Colonic mucosa (tissue), 4 donors: ENCODE results near the gene CREB5. TPM values are rescaled to one million over a fixed set of nuclear protein-coding genes. Genes with fewer than 3 reads are reported as not detected.
"Not testable (repeated sequence)": the region's sequence is repeated elsewhere in the genome, so short reads cannot be mapped to it uniquely, and the experiment has no call there.

Experiments
- DNase-seq: peaks from one replicate; pipeline ENCODE4 v3.0.0-alpha.2; 2020
- H3K27ac ChIP-seq: fragments of 200-600 bp; one replicate; pipeline ENCODE4 v1.8.0; 2021
- H3K27me3 ChIP-seq: fragments of 200-600 bp; one replicate; pipeline ENCODE4 v1.8.0; 2021
- H3K36me3 ChIP-seq: fragments of 200-600 bp; one replicate; pipeline ENCODE4 v1.8.0; 2021
- H3K4me1 ChIP-seq: fragments of 200-600 bp; one replicate; pipeline ENCODE4 v1.8.0; 2021; ENCODE audit warnings: mild to moderate bottlenecking
- H3K4me3 ChIP-seq: fragments of 200-600 bp; one replicate; pipeline ENCODE4 v1.8.0; 2021
- H3K9ac ChIP-seq, 2 donors: one replicate each; pipeline ENCODE4 v1.7.0; 2013; ENCODE audit warnings: control low read depth in 2 of 2, low read depth in 2 of 2, low read length in 2 of 2
- H3K9me3 ChIP-seq: fragments of 200-600 bp; one replicate; pipeline ENCODE4 v1.8.0; 2021
- CTCF ChIP-seq: fragments of 200-600 bp; IDR thresholded peaks from one replicate; pipeline ENCODE4 v1.8.0; 2022; ENCODE audit warnings: antibody characterized with exemption, mild to moderate bottlenecking
- intact Hi-C: fragments of 100-400 bp; cut with DNase I; formaldehyde crosslinking; loops from one replicate; pipeline ENCODE4 v1.14.1; 2022
- total RNA-seq, 2 donors: library from RNA; stranded (reverse); fragmentation: NEBNext Ultra II Directional in 1 of 2; extraction: Animal tissue kit (Norgen Biotek cat#: 25700) in 1 of 2; gene quantifications; one replicate each; pipeline ENCODE4 v1.2.1, GENCODE V29; 2021
- donor health status: healthy.
- donor health status: DM: no; HTN: no; CAD: no.
- donor health status: DM: no; HTN: no; CAD: no.

CREB5 gene
- total RNA-seq, 2 donors from 2014 or later, result 0.54 to 3.6 TPM

- H3K27me3 ChIP-seq, result no peaks in the 10 kb centered on the region
- no peak for DNase-seq
- H3K27ac ChIP-seq, result no peak overlapping the region
- no peaks in the 10 kb centered on the region for H3K4me1 ChIP-seq
- H3K9me3 ChIP-seq, result no peaks in the 10 kb centered on the region
- no peaks in the 10 kb centered on the region for H3K36me3 ChIP-seq
- intact Hi-C loops, result no loop called here
- no peak for TF ChIP-seq CTCF
- no peak overlapping the region for H3K4me3 ChIP-seq
- H3K9ac ChIP-seq, result no peak overlapping the region
Observed at GRCh38 chr7:28548416-28548815, 136.1 kb downstream of the CREB5 start.

GRCh38 chr7:28549998-28550397 is 137.7 kb downstream of the CREB5 start:
- Histone ChIP-seq H3K27ac (no peak overlapping the region), H3K36me3 (no peaks in the 10 kb centered on the region), H3K4me1 (no peaks in the 10 kb centered on the region), H3K27me3 (no peaks in the 10 kb centered on the region), H3K9me3 (no peaks in the 10 kb centered on the region), H3K4me3 (no peak overlapping the region), H3K9ac (no peak overlapping the region)
- intact Hi-C loops, result no loop called here
- no peak for DNase-seq
- TF ChIP-seq CTCF, result no peak

GRCh38 chr7:28550580-28551186 is 138.4 kb downstream of the CREB5 start:
- Histone ChIP-seq H3K36me3 (no peaks in the 10 kb centered on the region), H3K27ac (no peak overlapping the region), H3K9ac (no peak overlapping the region), H3K4me3 (no peak overlapping the region), H3K27me3 (no peaks in the 10 kb centered on the region), H3K4me1 (no peaks in the 10 kb centered on the region), H3K9me3 (no peaks in the 10 kb centered on the region)
- no peak for DNase-seq
- no peak for TF ChIP-seq CTCF
- intact Hi-C loops, result no loop called here

GRCh38 chr7:28551331-28551730 is 139.0 kb downstream of the CREB5 start:
- intact Hi-C loops, result no loop called here
- Histone ChIP-seq H3K4me1 (no peaks in the 10 kb centered on the region), H3K4me3 (no peak overlapping the region), H3K27me3 (peaks cover 4% of the 10 kb centered on the region), H3K9me3 (no peaks in the 10 kb centered on the region), H3K36me3 (no peaks in the 10 kb centered on the region), H3K9ac (no peak overlapping the region), H3K27ac (no peak overlapping the region)
- no peak for TF ChIP-seq CTCF
- no peak for DNase-seq

- H3K4me1 ChIP-seq, H3K9ac ChIP-seq, intact Hi-C loops, H3K9me3 ChIP-seq, DNase-seq, H3K36me3 ChIP-seq, H3K27me3 ChIP-seq, H3K4me3 ChIP-seq, H3K27ac ChIP-seq: not testable (repeated sequence)
Observed at GRCh38 chr7:28551766-28552165, 139.4 kb downstream of the CREB5 start.

- H3K9ac ChIP-seq, result no peak overlapping the region
- H3K27ac ChIP-seq, result no peak overlapping the region
- DNase-seq, result no peak
- TF ChIP-seq CTCF, result no peak
- intact Hi-C loops, result no loop called here
- H3K4me3 ChIP-seq, result no peak overlapping the region
- H3K4me1 ChIP-seq, result no peaks in the 10 kb centered on the region
- peaks cover 7% of the 10 kb centered on the region for H3K27me3 ChIP-seq
- H3K36me3 ChIP-seq, result no peaks in the 10 kb centered on the region
- H3K9me3 ChIP-seq, result no peaks in the 10 kb centered on the region
Observed at GRCh38 chr7:28554802-28555471, 142.6 kb downstream of the CREB5 start.
